RWPE2 (cell line): Measurements from ENCODE around the gene RASL10B.

ENCODE experiments used
- ATAC-seq: fragments of 200-7000 bp; cut with Tn5 transposase; 3 replicates; pipeline ENCODE4 v1.9.1; 2021; ENCODE audit warnings: low read depth
- DNase-seq: peaks from one replicate; pipeline ENCODE4 v3.0.0-alpha.2; 2020; ENCODE audit warnings: low spot score
- H3K27ac ChIP-seq: fragments of 450-650 bp; 2 replicates; pipeline ENCODE4 v1.5.1; 2017; ENCODE audit warnings: mild to moderate bottlenecking; ENCODE audit not compliant: poor library complexity, severe bottlenecking
- H3K27me3 ChIP-seq: fragments of 250-450 bp; sonication (Bioruptor Pico); 2 replicates; pipeline ENCODE4 v1.5.1; 2021; ENCODE audit warnings: mild to moderate bottlenecking, moderate library complexity; ENCODE audit not compliant: insufficient read depth, poor library complexity, severe bottlenecking
- H3K36me3 ChIP-seq: fragments of 250-450 bp; sonication (Bioruptor Pico); 2 replicates; pipeline ENCODE4 v1.5.1; 2020; ENCODE audit warnings: low read depth, mild to moderate bottlenecking, moderate library complexity
- H3K4me1 ChIP-seq: fragments of 250-450 bp; sonication (Bioruptor Pico); 2 replicates; pipeline ENCODE4 v1.5.1; 2021; ENCODE audit warnings: mild to moderate bottlenecking, moderate library complexity; ENCODE audit not compliant: insufficient read depth, poor library complexity, severe bottlenecking
- H3K4me3 ChIP-seq: fragments of 250-450 bp; sonication (Bioruptor Pico); 2 replicates; pipeline ENCODE4 v1.5.1; 2021; ENCODE audit warnings: mild to moderate bottlenecking, moderate library complexity; ENCODE audit not compliant: severe bottlenecking
- H3K9me3 ChIP-seq: fragments of 250-450 bp; sonication (Bioruptor Pico); 2 replicates; pipeline ENCODE4 v1.5.1; 2021; ENCODE audit warnings: mild to moderate bottlenecking, moderate library complexity; ENCODE audit not compliant: severe bottlenecking
- TF ChIP-seq, protein P1 (sequence below): fragments of 450-650 bp; IDR thresholded peaks from one replicate; pipeline ENCODE4 v1.5.1; 2017; ENCODE audit warnings: mild to moderate bottlenecking, moderate library complexity; ENCODE audit not compliant: poor library complexity, severe bottlenecking

RASL10B gene

DNA sequence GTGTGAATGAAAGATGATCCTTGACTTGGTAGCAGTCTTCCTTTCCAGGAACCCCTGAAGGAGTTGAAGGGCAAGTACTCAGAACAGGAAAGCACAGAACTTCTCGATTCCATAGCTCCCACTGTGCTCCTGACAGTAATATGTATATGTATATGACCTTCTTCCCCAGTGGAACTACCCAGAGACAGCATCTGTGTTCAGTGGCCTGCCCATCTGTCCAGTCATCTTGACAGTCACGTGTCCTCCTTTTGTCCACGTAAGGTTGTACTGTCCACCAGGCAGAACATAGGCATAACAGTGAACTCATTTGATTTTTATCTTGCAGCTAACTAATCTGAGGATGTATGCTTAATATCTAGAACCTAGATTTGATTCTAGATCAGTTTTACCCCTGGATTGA, 37.8 kb upstream of the RASL10B start:
- ATAC-seq (no peak), DNase-seq (no peak)

DNA sequence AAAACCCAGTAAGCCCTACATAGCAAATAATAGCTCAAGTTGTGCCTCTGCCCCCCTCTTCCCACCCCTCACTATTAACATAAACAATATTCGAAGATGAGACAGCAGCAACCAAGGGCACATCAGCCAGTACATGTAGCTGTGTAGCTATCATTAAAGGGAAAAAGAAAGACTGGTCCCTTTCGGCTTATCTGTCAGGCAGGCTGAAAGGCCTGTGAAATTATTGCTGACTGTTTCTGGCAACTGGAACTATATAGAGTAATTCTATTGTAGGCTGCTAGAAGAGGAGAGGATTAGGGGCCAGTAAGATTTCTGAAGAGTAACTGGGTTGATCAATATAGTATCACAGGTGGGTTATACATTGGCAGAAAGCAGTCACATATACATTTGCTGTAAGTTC, 36.5 kb upstream of the RASL10B start:
- peaks cover 88% of the 10 kb centered on the region for H3K36me3 ChIP-seq
- ATAC-seq, result no peak
- H3K27me3 ChIP-seq, result no peaks in the 10 kb centered on the region
- no peak overlapping the region for H3K27ac ChIP-seq
- H3K4me1 ChIP-seq, result no peaks in the 10 kb centered on the region
- no peaks in the 10 kb centered on the region for H3K9me3 ChIP-seq
- TF ChIP-seq, protein P1, sequence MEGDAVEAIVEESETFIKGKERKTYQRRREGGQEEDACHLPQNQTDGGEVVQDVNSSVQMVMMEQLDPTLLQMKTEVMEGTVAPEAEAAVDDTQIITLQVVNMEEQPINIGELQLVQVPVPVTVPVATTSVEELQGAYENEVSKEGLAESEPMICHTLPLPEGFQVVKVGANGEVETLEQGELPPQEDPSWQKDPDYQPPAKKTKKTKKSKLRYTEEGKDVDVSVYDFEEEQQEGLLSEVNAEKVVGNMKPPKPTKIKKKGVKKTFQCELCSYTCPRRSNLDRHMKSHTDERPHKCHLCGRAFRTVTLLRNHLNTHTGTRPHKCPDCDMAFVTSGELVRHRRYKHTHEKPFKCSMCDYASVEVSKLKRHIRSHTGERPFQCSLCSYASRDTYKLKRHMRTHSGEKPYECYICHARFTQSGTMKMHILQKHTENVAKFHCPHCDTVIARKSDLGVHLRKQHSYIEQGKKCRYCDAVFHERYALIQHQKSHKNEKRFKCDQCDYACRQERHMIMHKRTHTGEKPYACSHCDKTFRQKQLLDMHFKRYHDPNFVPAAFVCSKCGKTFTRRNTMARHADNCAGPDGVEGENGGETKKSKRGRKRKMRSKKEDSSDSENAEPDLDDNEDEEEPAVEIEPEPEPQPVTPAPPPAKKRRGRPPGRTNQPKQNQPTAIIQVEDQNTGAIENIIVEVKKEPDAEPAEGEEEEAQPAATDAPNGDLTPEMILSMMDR, result no peak
- no peak for DNase-seq
- no peak overlapping the region for H3K4me3 ChIP-seq

More for the DNA sequence above, 37.8 kb upstream of the RASL10B start:
- H3K4me3 ChIP-seq, result no peak overlapping the region
- H3K9me3 ChIP-seq, result no peaks in the 10 kb centered on the region
- H3K4me1 ChIP-seq, result no peaks in the 10 kb centered on the region
- H3K36me3 ChIP-seq, result peaks cover 88% of the 10 kb centered on the region
- TF ChIP-seq, protein P1, result no peak
- no peak overlapping the region for H3K27ac ChIP-seq
- H3K27me3 ChIP-seq, result no peaks in the 10 kb centered on the region

DNA sequence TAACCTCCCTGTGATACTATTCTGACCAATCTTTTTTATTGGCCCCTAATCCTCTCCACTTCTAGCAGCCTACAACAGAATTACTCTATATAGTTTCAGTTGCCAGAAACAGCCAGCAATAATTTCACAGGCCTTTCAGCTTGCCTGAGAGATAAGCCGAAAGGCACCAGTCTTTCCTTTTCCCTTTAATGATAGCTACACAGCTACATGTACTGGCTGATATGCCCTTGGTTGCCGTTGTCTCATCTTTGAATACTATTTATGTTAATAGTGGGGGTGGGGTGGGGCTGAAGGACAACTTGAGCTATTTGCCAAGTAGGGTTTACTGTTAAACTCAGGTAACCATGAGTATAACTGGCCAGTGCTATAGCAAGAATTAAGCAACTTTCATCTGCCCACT, 35.8 kb upstream of the RASL10B start:
- no peaks in the 10 kb centered on the region for H3K27me3 ChIP-seq
- TF ChIP-seq, protein P1, result no peak
- no peak overlapping the region for H3K4me3 ChIP-seq
- no peak for ATAC-seq
- no peaks in the 10 kb centered on the region for H3K4me1 ChIP-seq
- H3K27ac ChIP-seq, result no peak overlapping the region
- DNase-seq, result no peak
- H3K36me3 ChIP-seq, result peaks cover 81% of the 10 kb centered on the region
- H3K9me3 ChIP-seq, result no peaks in the 10 kb centered on the region

DNA sequence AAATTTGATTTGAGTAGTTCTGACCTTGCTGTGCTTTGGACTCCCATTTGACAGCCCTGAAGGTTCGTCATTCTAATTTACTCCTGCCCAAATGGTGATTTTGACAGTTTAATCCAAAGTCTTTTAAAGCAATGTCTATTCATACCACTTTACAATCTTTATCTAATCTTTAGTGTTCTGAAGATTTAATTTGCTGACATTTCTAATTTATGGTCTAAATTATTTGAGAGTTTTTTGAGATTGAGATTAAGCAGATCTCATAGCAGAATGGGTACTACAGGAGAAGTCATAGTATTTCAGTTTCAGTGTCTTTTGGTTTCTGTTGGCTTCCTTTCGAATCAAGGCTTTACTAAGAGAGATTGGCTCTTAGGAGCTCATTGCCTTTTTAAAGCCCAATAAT, 32.6 kb upstream of the RASL10B start:
- peaks cover 56% of the 10 kb centered on the region for H3K36me3 ChIP-seq
- H3K4me1 ChIP-seq, result no peaks in the 10 kb centered on the region
- no peak overlapping the region for H3K4me3 ChIP-seq
- no peaks in the 10 kb centered on the region for H3K9me3 ChIP-seq
- ATAC-seq (no peak), DNase-seq (no peak)
- no peaks in the 10 kb centered on the region for H3K27me3 ChIP-seq
- H3K27ac ChIP-seq, result no peak overlapping the region
- TF ChIP-seq, protein P1, result no peak

DNA sequence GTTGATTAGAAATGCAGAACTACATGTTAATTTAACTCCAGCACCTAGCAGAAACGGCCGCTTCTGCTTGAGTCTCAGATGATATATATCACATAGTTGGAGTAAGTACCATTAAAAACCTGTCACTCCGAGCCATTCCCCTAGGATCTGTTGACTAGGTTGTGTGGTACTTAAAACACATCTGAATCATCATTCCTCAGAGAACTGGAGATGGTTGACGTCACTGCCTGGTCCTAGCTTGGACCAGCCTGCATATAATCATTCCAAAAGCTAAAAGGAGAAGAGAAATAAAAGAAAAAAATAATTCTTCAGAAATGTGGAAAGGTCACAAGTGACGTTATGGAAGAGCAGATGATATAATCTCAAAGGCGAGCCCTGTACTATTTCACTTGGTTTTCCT, 31.3 kb upstream of the RASL10B start:
- Histone ChIP-seq H3K36me3 (peaks cover 43% of the 10 kb centered on the region), H3K27me3 (no peaks in the 10 kb centered on the region), H3K9me3 (no peaks in the 10 kb centered on the region), H3K27ac (no peak overlapping the region), H3K4me3 (no peak overlapping the region), H3K4me1 (no peaks in the 10 kb centered on the region)
- TF ChIP-seq, protein P1, result no peak
- no peak for DNase-seq
- ATAC-seq, result no peak
